Muscle layer of duodenum (tissue), 2 donors: Measurements from ENCODE around the gene PRRX1.

Source experiments
- H3K27ac ChIP-seq: one replicate; pipeline ENCODE4 v1.7.0; 2013; ENCODE audit warnings: mild to moderate bottlenecking, low read length
- H3K27me3 ChIP-seq: one replicate; pipeline ENCODE4 v1.7.0; 2013; ENCODE audit warnings: low read depth, mild to moderate bottlenecking, control low read depth, low read length
- H3K36me3 ChIP-seq, 2 donors: one replicate each; pipeline ENCODE4 v1.7.0; 2013; ENCODE audit warnings: low read length in 2 of 2, control low read depth in 1 of 2, mild to moderate bottlenecking in 1 of 2; ENCODE audit not compliant: insufficient read depth in 2 of 2, control insufficient read depth in 1 of 2
- H3K4me1 ChIP-seq, 2 donors: one replicate each; pipeline ENCODE4 v1.7.0; 2013; ENCODE audit warnings: low read length in 2 of 2, mild to moderate bottlenecking in 2 of 2, control low read depth in 1 of 2, moderate library complexity in 1 of 2; ENCODE audit not compliant: insufficient read depth in 2 of 2, control insufficient read depth in 1 of 2
- H3K4me3 ChIP-seq, 2 donors: one replicate each; pipeline ENCODE4 v1.7.0; 2013; ENCODE audit warnings: low read length in 2 of 2, low read depth in 1 of 2, mild to moderate bottlenecking in 1 of 2
- H3K9me3 ChIP-seq, 2 donors: one replicate each; pipeline ENCODE4 v1.7.0; 2013; ENCODE audit warnings: low read length in 2 of 2, control low read depth in 1 of 2, mild to moderate bottlenecking in 1 of 2; ENCODE audit not compliant: control insufficient read depth in 1 of 2
- donor health status: healthy.

PRRX1 gene

DNA sequence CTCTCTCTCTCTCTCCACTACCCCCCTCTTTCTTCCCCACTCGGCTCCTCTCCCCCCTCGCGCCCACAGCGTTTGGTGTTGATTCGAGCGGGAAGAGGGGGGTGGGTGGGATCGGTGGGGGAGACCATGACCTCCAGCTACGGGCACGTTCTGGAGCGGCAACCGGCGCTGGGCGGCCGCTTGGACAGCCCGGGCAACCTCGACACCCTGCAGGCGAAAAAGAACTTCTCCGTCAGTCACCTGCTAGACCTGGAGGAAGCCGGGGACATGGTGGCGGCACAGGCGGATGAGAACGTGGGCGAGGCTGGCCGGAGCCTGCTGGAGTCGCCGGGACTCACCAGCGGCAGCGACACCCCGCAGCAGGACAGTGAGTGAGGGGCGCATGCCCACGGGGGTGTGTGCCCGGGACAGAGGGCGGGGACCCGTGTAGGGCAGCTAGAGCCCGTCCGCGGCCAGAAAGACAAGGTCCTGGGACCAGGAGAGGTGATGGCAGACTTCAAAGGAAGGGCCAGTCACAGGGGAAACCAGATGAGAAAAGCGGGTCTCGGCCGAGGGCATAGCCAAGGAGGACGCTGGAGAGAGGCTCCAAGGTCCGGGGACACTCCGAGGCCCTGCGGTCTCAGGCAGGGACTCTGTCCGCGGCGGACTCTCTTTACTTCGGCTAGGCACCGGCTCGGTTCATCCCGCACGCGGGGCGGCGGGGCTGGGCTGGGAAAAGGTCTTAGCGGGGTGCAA, at the start of gene PRRX1:
PRRX1 (plus strand) TSS at position 39 of the 735 bp plus-strand sequence; CDS start at position 127, 88 bp downstream.
- Histone ChIP-seq H3K27me3 (peaks cover 67% of the 10 kb centered on the region), H3K4me3 (peak within 1 kb of the TSS; percentile 59 to 72), H3K27ac (no peak within 1 kb of the TSS), H3K9me3 (no peaks in the 10 kb centered on the region), H3K4me1 (peaks cover 0 to 50% of the 10 kb centered on the region in 2 donors), H3K36me3 (no peaks in the 10 kb centered on the region)

DNA sequence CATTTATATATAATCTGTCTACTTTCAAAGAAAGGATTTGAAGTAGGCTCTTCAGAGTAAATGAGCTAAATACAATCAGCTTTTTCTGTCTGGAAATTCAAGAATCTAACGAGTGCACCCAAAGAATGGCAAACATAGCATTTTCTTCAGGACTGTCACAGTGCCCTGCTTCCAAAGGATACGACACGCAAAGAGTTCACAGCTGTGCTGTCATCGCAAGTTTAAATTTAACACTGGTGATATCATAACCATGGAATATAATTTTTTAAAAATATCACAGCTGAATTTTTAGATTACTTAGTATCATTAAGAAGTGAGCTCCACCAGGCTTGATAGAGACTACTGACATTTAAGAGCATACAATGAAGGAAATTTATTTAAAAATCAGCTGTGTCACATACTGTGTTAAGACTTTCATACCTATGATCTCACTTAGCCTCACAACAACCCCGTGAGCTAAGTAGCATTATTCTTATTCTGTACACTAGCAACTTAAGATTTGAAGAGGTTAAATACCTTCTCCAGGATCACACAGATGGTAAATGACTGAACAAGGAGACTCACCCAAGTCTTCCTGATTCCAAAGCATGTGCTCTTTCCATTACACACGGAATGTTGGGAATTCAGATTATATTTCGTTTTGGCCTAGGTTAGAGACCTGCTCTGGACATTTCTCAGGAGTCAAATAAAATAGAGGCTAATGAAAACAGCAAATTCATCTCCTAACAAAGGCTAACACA, 46.2 kb upstream of the PRRX1 start:
- Histone ChIP-seq H3K36me3 (no peaks in the 10 kb centered on the region), H3K4me1 (no peaks in the 10 kb centered on the region), H3K27me3 (no peaks in the 10 kb centered on the region), H3K4me3 (no peak overlapping the region), H3K9me3 (no peaks in the 10 kb centered on the region), H3K27ac (no peak overlapping the region)

DNA sequence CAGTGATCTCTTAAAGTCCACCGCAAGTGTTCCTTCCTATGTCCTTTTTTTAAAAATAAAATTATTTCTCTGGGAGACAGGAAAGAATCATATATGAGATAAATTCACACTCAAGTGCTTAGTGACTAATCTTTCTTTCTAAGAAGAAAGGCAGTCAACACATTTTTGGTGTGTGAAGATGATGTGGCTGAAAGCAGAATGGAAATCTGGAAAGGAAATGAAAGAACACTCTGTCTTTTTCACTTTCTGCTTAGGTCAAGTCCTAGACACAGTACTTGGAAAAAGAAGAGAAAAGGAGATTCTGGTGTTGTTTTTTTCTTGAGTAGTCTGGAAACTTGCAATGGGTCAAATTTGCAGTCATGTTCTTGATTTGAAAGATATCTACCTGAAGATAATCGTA, 45.5 kb upstream of the PRRX1 start:
- Histone ChIP-seq H3K9me3 (no peaks in the 10 kb centered on the region), H3K27ac (no peak overlapping the region), H3K27me3 (no peaks in the 10 kb centered on the region), H3K36me3 (no peaks in the 10 kb centered on the region), H3K4me3 (no peak overlapping the region), H3K4me1 (no peaks in the 10 kb centered on the region)

GRCh38 chr1:170619241-170620028, 44.5 kb upstream of the PRRX1 start:
- Histone ChIP-seq H3K4me3 (no peak overlapping the region), H3K9me3 (no peaks in the 10 kb centered on the region), H3K36me3 (no peaks in the 10 kb centered on the region), H3K4me1 (no peaks in the 10 kb centered on the region), H3K27ac (no peak overlapping the region), H3K27me3 (no peaks in the 10 kb centered on the region)

- no peaks in the 10 kb centered on the region for H3K36me3 ChIP-seq
- H3K27me3 ChIP-seq = no peaks in the 10 kb centered on the region
- no peaks in the 10 kb centered on the region for H3K4me1 ChIP-seq
- no peak overlapping the region for H3K4me3 ChIP-seq
- H3K9me3 ChIP-seq = no peaks in the 10 kb centered on the region
- no peak overlapping the region for H3K27ac ChIP-seq
These were observed 43.8 kb upstream of the PRRX1 start for GRCh38 chr1:170620164-170620563.

DNA sequence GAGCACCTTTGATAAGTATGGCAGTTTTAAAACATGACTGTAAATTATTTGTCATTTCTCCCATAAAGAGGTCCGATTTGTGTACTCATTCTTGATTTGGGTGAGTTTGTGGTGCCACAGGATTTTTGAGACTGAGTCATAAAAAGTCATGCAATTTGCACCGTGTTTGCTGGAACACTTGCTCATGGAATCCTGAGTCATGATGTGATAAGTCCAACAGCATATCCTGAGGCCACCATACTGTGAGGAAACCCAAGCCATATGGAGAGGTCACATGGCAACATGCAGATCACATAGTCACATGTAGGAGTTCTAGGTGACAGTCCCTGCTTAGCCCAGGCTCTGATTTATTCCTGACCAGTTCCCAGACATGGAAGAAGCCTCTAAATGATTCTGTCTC, 40.8 kb upstream of the PRRX1 start:
- Histone ChIP-seq H3K27ac (no peak overlapping the region), H3K27me3 (no peaks in the 10 kb centered on the region), H3K4me1 (no peaks in the 10 kb centered on the region), H3K4me3 (no peak overlapping the region), H3K9me3 (no peaks in the 10 kb centered on the region), H3K36me3 (no peaks in the 10 kb centered on the region)

DNA sequence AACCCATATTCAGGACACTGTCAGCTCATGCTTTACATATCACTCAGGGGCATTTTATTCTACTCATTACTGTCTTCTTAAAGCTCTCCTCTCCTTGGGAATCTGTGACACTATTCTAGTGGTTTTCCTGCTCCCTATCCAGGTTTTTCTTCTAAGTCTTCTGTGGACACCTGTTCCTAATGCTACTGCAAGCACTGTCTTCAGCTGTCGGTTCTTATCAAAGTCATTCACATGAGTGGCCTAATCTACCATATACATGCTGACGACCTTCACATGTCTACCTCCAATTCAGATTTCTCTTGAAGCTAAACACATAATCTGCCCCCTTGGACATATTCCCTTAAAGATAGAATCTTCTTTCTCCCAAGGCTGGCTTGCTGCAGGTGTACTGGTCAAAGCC, 39.8 kb upstream of the PRRX1 start:
- H3K36me3 ChIP-seq = no peaks in the 10 kb centered on the region
- no peaks in the 10 kb centered on the region for H3K4me1 ChIP-seq
- H3K27me3 ChIP-seq = no peaks in the 10 kb centered on the region
- no peak overlapping the region for H3K27ac ChIP-seq
- H3K9me3 ChIP-seq = no peaks in the 10 kb centered on the region
- H3K4me3 ChIP-seq = no peak overlapping the region

DNA sequence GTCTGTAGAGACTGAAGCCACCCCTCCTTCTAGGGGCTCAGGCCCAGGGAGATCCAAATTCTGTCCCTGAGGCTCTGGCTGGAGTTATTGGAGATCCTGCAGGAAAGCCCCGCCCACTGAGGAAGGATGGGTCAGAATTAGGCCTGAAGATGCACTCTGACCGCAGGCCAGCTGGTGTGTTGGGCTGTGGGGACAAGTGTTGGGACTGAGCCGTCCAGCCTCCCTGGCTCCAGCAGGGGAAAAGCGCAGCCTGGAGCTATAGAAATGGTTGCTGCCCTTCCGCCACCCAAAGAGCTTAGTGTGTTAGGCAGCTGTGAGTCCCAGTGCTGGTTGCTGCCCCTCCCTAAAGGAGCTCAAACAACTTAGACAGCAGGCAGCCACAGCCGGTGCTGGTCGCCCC, 33.0 kb upstream of the PRRX1 start:
- H3K4me1 ChIP-seq = no peaks in the 10 kb centered on the region
- no peaks in the 10 kb centered on the region for H3K27me3 ChIP-seq
- H3K36me3 ChIP-seq = no peaks in the 10 kb centered on the region
- no peaks in the 10 kb centered on the region for H3K9me3 ChIP-seq
- no peak overlapping the region for H3K27ac ChIP-seq
- H3K4me3 ChIP-seq = no peak overlapping the region

DNA sequence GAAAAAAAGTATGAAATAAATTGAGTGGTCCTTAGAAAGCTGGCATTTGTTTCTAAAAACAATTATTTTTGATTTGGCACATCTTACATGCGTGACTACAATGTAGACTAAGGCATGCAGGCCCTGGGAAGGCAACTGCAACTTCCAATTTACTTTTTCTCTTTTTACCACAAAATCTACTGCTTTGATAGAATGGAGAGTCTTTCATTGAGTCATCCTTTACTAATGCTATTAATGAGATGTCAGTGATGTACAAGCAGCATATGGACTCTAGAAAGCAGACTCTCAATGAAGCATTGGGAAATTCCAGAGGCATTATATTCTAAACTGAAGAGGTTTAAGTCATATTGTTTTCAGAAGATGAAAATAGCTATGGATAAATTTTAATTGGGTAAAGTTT, 29.6 kb upstream of the PRRX1 start:
- Histone ChIP-seq H3K4me1 (no peaks in the 10 kb centered on the region), H3K4me3 (no peak overlapping the region), H3K27me3 (no peaks in the 10 kb centered on the region), H3K9me3 (peaks cover 0 to 2% of the 10 kb centered on the region in 2 donors), H3K36me3 (no peaks in the 10 kb centered on the region), H3K27ac (no peak overlapping the region)

DNA sequence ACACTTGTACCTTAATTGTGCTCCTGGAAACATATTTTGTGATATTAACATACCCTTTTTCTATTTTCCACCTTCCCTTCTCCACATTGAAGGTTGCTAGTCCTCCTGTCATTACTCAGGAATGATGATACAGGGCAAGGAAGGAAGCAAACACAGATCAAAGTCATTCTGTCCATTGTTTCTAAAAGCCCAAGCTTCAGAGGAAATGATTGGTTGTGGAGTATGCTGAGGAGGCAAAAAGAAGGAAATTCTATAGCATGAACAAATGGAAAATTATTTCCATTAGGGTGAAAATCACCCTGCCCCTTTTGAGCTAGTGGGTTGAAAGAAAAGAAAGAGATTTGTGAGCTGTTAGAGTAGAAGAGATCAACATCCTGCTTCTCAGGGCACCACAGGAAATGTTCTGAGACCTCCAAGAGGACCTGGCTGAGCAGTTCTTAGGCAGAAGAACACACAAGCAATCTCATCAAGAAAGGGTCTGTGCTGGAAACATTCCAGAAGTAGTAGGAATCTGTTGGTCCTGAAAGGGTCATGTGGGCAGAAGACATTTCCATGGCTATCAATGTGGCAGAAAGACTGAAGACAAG, 29.0 kb upstream of the PRRX1 start:
- Histone ChIP-seq H3K4me3 (no peak overlapping the region), H3K4me1 (no peaks in the 10 kb centered on the region), H3K36me3 (no peaks in the 10 kb centered on the region), H3K27ac (no peak overlapping the region), H3K9me3 (peaks cover 0 to 4% of the 10 kb centered on the region in 2 donors), H3K27me3 (no peaks in the 10 kb centered on the region)

- Histone ChIP-seq H3K9me3 (peaks cover 0 to 4% of the 10 kb centered on the region in 2 donors), H3K27me3 (no peaks in the 10 kb centered on the region), H3K4me3 (no peak overlapping the region), H3K36me3 (no peaks in the 10 kb centered on the region), H3K27ac (no peak overlapping the region), H3K4me1 (no peaks in the 10 kb centered on the region)
These were observed 23.4 kb upstream of the PRRX1 start for GRCh38 chr1:170640581-170640980.
